Muscle of arm (tissue), 14 donors: ENCODE results near the gene RASAL2. TPM values are rescaled to one million over a fixed set of nuclear protein-coding genes. Genes with fewer than 3 reads are reported as not detected.

Experiments
- DNase-seq: peaks from one replicate; pipeline ENCODE4 v3.0.0-alpha.2; 2013
- long read RNA-seq, 11 donors: transcript quantifications; one replicate each; lab custom pipeline, GENCODE V29; 2026
- polyA plus RNA-seq, 12 donors: library from polyadenylated mRNA; unstranded; fragments of 120-200 nt; gene quantifications; one replicate each; pipeline ENCODE4 v1.2.1, GENCODE V29; 2013; ENCODE audit not compliant: insufficient read length in 12 of 12

Gene RASAL2
- polyA plus RNA-seq = 10 to 100 TPM in 11 of 12 donors, not detected in 1; 12.2 to 19.9 (median 14.4) TPM
- long read RNA-seq, donor 1, transcript RASAL2-204 (2 exons, 650 nt) = major isoform, 5 of 5 reads
- long read RNA-seq, donor 1, partial matches to known transcripts = 0 of 5 reads
- long read RNA-seq, donor 1, other reads (novel, unspliced or antisense) = 0 of 5 reads
- long read RNA-seq, donor 2, partial matches to known transcripts = 0 of 4 reads
- long read RNA-seq, donor 2, other reads (novel, unspliced or antisense) = 0 of 4 reads
- long read RNA-seq, donor 3, partial matches to known transcripts = 0 of 1 reads
- long read RNA-seq, donor 3, other reads (novel, unspliced or antisense) = 0 of 1 reads
- long read RNA-seq, donor 4, partial matches to known transcripts = 0 of 4 reads
- long read RNA-seq, donor 4, other reads (novel, unspliced or antisense) = 0 of 4 reads
- long read RNA-seq, donor 5, full-length matches to known transcripts = 6 of 6 reads
- long read RNA-seq, donor 5, partial matches to known transcripts = 0 of 6 reads
- long read RNA-seq, donor 5, other reads (novel, unspliced or antisense) = 0 of 6 reads
- long read RNA-seq, donor 6, partial matches to known transcripts = 0 of 2 reads
- long read RNA-seq, donor 6, other reads (novel, unspliced or antisense) = 0 of 2 reads
- long read RNA-seq, donor 7, transcript RASAL2-204 (2 exons, 650 nt) = major isoform, 5 of 5 reads
- long read RNA-seq, donor 7, partial matches to known transcripts = 0 of 5 reads
- long read RNA-seq, donor 7, other reads (novel, unspliced or antisense) = 0 of 5 reads
- long read RNA-seq, donor 8, partial matches to known transcripts = 0 of 3 reads
- long read RNA-seq, donor 8, other reads (novel, unspliced or antisense) = 0 of 3 reads
- long read RNA-seq, donor 9 = 0 reads
- long read RNA-seq, donor 10, partial matches to known transcripts = 0 of 3 reads
- long read RNA-seq, donor 10, other reads (novel, unspliced or antisense) = 0 of 3 reads
- long read RNA-seq, donor 11, transcript RASAL2-204 (2 exons, 650 nt) = major isoform, 9 of 9 reads
- long read RNA-seq, donor 11, partial matches to known transcripts = 0 of 9 reads
- long read RNA-seq, donor 11, other reads (novel, unspliced or antisense) = 0 of 9 reads

DNA sequence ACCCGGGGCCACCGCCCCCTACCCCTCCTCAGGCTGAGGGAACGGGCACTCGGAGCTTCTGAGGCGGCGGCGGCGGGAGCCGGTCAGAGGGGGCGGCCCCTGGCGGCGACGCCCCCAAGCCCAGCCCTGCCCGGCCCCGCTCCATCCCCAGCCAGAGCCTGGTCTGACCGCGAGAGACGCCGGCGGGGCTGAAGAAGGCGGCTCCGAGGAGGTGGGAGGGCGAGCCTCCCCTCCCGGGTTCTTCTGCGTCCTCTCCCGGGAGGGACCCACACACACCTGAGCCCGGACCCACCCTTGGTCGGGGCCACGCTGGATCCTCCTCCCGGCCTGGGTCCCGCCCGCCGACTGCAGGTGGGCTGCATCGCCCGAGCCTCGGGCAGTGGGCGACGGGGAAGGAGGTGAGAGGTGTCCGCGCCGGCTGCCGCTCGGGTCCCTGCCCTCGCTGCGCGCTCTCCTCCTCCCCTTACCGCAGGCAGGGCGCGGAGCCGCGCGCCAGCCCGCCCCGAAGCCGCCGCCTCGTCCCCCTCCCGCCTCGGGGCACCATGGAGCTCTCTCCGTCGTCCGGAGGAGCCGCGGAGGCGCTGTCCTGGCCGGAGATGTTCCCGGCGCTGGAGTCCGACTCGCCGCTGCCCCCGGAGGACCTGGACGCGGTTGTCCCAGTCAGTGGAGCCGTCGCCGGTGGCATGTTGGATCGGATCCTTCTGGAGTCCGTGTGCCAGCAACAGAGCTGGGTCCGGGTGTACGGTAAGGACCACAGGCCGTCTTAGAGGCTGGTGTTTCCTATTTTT is at the start of gene RASAL2:
TSS of gene RASAL2 (plus strand) at position 154 of the 788 bp plus-strand sequence. CDS start at position 543, 389 bp downstream.
- DNase-seq = peak; percentile 46

DNA sequence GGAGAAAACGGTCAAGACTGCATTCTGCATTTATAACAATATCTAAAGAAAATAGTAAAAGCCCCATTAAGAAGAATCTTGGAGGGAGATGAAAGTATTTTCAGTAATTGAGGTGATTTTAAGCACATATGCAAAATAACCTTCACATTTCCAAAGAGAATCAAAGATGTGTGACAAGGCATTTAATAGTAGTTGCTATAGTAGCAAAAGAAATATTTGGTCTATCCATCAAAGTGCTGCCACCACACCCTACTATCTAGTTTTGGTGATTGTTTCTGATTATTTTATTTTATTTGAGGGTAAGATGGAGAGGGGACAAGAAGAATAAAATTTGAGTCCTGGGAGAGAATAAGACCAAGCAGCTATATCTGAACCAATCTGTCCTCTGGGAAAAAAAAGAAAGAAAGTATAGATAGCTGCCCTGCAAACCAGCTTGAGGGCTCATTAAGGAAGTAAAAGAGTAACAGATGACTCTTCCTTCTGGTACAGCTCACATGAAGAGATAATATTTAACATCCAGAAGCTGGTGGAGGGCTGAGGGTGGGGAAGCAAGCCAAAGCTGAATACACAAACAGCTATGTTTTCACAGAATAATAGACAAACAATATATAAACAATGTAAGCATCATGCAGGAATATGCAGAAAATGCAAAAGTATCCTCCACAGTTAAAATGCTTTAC is 47.2 kb upstream of the RASAL2 start:
- no peak for DNase-seq

DNA sequence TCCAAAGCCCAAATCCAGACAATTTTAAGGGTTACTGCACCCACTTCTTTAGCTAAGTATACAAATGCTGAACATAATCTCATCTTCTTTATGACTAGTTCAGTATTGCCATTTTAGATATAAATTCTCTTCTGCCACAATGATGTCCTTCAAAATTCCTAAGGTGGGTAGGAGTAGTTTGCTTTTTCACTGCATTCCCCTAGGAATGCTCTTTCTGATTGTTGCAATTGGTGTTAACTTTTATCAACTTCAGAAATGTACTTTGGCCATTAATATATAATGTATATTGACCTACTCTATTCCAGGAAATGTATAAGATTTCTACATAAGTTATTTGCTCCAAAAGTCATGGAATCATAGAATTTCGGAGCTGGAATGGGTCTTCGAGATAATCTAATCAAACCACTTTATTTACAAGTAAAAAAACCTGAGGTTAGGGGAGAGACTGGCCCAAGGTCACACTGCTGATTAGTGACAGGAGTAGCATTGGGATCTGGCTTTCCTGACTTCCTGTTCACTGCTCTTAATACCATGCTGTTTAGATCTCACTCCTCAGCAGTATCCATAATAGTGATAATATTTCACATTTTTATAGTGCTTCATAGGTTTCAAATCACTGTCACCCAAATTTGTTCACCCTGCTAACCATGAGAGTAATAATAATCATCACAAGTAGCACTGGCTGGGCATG is 46.4 kb upstream of the RASAL2 start:
- DNase-seq = no peak

DNA sequence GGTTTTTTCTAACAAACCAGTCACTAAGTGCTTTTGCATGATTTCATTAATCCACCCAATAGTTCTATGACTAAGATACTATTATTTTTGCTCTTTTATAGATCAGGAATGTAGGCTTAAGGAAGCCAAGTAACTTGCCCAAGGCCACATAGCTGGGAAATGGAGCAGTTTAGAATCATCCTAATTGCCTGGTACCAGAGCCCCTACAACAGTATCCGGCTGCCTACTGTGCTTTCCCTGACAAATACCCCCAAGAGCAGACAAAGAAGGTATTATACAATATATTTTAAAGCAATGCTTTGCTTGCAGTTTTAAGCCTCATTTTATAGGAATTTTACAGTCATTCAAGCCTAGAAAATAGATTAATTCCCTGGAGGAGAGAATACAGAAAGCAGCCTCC is 45.5 kb upstream of the RASAL2 start:
- DNase-seq = no peak

DNA sequence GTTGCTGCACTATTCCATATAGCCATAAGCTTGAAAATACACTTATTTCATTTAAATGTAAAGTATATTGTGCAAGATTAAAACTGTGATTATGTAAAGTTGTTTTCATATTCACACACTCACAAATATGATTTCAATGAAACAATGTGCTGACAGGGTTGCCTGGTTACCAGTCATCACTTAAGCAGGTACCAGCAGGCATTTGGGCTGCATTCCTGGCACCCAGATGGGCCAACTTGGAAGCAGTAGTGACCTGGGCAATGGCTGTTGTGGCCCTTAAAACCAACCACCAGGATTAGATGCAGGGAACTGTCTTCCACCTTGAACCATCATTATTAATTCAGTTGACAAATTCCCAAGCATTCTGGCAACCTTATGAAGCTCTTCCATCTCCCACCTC is 45.0 kb upstream of the RASAL2 start:
- DNase-seq = no peak

DNA sequence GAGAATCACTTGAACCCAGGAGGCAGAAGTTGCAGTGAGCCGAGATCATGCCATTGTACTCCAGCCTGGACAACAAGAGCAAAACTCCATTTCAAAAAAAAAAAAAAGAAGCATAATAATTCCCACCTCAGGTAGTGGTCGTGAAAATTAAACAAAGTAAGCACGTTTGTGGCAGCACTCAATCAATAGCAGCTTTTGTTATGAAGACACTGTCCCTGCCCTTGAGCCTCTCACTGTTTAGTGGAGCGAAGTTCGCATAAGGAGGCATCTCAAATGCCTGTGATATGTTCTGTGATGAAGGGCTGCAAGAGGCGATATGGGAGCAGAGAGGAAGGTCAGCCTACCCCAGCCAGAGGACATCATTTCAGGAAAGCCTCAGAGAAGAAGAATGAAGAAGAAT is 43.8 kb upstream of the RASAL2 start:
- no peak for DNase-seq

DNA sequence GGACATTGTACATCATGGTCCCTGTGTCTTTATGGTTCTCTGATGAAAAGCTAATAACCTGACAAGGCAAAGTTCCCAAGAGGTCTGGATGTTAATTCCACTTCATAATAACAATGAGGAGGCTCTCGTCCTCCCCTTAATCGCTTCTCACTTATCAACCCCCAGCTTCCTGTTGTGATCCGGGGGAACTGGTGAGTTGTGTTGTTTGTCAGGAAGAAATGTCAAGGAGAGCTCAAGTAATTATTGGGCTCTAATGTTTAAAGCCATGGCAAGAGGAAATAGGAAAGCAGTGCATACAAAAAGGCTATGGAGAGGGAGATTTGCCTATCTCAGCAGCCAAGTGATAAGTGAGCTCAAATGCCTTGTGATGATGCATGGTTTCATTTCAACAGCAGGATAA is 42.8 kb upstream of the RASAL2 start:
- no peak for DNase-seq

DNA sequence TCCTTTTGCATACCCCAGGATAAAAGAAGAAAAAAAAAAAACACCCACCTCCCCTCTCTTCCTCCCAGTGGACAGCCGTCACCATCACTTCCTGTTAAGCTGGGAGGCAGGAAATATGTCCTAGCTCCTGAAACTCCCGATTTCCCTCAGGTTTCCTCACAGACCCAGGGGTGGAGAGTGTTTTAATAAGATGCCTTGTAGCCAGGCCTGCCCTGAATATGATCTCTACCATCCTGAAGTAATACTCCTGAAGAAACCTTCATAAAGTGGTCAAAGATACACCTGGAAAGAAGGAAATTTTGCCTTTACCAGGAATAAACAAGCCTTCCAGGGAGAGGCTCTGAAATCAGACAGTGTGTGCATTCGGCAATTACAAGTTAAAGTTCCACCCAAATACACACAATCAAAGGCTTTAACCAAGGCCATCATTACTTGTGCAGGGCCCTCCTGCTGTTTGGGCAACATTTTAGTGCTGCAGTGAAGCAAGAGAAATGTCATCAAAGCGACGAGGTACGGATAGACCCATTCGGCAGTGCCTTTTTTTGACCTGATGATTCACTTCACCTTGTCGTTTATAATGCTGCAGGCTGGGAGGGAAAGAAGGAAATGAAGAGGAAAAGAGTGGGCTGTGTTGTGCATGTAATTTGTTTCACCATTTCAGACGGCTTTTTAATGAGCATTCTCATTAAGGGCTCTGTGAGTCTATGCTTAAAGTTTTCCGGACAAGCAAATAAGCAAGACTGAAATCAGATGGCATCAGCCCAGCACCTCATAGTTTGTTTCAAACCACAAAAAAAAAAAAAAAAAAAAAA is 41.0 kb upstream of the RASAL2 start:
- no peak for DNase-seq

DNA sequence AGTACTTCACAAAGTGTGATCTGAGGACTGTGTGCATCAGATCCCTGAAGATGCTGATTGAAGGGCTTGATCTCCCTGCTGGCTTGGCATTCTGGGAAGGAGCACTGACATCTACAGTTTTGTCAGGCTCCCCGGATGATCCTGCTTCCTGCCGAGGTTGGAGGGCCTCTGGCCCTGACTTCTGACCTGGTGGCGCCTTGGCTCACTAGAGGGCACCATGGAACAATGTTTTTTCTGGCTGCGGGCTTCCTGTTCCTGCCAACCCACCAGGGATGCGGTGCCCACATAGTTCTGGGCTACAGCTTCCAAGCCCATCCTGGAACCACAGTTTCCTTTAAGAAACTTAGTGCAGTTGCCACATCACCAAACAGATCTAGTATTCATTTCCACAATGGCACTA is 38.8 kb upstream of the RASAL2 start:
- DNase-seq = no peak

DNA sequence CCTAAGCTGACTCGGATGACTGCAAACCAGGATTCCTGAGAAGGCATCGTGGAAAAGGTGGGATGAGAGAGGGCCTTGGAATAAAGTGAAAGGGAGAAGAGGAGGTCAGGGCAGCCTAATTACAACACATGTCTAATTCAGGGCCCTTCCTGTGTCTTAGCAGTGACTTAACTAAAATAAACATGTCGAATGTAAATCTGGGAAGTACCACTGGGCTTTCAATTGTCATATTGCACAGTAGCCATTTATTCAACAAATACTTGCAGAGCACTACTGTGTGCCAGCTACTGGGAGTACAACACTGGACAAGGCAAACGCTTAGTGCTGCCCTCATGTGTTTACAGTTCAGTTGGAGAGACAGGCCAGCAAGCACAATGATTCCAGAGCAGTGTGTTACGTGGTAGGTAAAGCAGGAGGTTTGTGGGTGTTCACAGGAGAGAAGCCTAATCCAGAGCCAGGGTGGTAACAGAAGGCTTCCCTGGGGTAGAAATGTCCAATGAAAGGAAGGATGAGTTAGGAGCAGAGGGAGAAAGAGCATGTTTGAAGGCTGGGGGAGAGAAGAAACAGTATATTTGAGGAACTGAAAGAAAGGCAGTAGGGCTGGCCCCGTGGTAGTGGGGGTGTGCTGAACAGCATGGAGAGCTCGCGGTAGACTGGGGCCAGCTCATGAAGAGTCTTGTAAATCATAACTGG is 38.0 kb upstream of the RASAL2 start:
- DNase-seq = no peak

DNA sequence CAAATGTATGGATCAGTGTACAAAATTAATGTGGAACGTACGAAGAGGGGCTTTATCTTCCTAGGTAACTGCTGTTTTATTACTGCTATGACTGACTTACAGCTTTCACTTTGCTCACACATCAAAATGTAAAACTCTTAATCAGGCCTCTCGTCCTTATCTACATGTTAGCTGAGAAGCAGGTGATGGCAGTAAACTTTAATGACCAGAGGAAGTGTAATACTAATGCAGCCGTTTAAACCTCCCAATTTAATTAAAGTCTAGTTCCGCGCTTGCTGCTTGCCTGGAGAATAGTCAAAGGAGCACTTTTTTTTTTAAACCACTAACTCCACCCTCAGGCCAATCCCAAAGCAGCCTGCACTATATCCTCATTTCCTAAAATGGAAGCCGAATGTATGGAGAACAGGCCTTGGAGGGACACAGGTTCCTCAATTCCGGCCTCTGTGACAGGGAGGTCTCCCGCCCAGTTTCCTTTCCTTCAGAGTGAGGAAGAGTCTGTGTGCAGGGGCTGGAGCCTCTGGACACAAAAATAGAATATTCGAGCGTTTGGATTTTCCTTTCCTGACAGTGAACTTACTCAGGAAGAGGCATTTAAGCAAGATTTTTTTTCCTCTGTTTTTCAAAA is 36.7 kb upstream of the RASAL2 start:
- DNase-seq = no peak

DNA sequence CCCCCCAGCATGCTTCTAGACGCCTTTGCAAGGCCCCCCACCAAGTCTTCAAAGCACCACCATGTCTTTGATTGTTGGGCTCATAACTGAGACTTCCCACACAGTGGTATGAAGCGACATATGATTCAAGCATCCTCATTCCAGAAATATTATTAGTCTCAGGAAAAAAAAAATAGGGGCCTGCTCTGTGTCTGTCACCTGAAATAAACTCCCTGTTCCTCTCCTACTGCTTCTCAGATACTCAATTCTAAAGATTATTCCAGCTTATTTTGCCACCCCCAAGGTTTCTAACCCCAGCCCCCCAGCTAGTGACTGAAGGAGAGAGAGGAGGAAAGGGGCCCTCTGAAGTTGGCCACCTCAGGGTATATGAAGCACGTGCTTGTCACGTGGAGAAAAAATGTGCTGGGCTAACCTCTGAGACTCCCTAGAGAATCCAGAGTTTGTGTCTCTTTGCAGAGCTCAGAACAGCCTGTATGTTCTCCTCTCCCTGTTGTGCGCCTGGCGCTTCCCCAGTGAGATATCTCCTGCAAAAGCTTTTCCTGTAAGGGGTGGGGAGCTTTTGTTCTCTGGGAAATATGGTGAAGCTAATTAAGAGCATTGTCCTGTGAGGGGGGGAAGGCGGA is 35.9 kb upstream of the RASAL2 start:
- DNase-seq = no peak

DNA sequence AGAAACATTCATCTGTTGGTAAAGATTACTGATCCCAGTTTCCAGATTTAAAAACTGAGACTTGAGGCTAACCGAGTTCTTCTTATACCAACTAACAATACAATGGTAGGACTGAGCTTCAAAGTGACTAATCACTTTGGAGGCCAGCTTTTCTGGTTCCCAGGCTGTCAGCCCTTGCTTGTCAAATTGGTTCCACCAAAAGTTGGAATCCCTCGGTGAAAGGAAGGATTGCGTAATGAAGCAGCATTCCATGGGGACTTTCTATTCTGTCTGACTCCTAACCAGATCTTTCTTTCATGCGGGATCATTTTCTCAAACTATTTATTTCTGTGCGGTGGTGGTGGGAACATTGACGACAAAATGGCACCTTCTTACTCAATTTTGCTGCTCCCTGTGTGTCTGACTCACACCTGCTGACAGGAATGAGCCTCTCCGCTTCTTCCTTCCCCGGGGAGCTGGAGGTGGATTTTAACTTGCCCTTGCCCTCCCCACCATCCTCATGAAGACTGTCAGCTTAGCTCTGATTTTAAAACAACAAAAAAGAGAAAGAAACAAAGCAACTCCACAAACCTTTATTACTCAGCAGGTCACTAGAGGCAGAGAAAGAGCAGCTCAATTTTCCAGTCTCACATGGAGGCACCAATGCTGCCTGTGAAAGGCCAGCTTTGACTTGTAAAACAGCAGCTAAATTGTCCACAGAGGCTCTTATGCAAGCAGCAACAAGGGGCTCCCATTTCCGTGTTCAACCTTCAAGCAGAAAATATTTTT is 32.9 kb upstream of the RASAL2 start:
- no peak for DNase-seq

DNA sequence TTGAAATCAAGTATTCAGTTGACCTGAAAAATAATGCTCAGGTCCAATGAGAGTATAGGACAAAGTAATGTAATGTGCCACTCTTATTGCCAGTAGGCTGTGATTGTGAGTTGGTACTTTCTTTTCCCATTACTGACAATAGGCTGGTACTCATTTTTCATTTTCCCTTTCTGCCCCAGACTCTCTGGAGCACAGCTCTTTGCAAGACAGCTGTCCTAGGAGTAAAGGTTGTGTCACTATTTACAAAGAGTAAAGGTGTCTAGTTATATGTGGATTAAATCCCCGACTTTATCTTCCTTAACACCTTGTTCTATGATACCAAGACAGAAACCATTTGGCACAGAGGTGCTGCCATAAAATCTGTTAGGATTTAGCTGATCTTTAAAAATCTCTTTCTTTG is 32.3 kb upstream of the RASAL2 start:
- no peak for DNase-seq

DNA sequence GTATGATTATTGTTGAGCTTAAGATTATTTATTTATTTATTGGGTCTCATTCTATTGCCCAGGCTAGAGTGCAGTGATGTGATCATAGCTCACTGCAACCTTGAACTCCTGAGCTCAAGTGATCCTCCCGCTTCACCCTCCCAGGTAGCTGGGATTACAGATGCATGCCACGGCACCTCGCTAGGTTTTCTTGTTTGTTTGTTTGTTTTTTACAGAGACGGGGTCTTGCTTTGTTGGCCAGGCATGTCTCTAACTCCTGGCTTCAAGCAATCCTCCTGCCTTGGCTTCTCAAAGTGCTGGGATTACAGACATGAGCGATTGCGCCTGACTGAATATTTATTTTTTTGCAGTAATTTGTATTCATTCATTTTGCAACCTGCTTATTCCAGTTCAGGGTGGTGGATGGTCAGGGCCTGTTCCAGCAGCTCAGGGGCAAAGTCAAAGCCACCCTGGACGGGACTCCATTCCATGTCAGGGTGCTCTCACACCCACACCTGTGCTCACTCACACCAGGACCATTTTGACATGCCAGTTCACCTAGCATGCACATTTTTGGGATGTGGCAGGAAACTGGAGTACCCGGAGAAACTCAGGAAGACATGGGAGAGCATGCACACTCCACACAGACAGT is 29.6 kb upstream of the RASAL2 start:
- DNase-seq = no peak

DNA sequence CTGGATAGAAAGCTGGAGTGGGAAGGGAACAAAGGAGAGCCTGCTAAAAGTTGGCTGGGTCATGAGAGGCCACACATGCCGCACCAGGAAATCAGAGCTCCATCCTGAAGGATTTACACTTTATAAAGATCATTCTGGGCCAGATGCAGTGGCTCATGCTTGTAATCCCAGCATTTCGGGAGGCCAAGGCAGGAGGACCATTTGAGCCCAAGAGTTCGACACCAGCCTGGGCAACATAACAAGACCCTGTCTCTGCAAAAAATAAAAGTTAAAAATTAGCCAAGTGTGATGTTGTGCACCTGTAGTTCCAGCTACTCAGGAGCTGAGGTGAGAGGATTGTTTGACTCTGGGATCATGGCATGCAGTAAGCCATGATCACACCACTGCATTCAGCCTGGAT is 28.7 kb upstream of the RASAL2 start:
- DNase-seq = no peak
